Ramos (cell line): ENCODE data around the gene SLC1A7.

Experiments
- in situ Hi-C: fragments of 300-500 bp; cut with MboI; formaldehyde crosslinking; loops from one replicate; pipeline ENCODE4 v1.14.3; 2022; ENCODE audit warnings: low sequenced_read_pairs; ENCODE audit not compliant: unreplicated experiment

SLC1A7 gene

GRCh38 chr1:53121319-53122172 is 20.9 kb downstream of the SLC1A7 start:
- in situ Hi-C loops = no loop called here

GRCh38 chr1:53120659-53121058 is 21.8 kb downstream of the SLC1A7 start:
- in situ Hi-C loops = no loop called here

DNA sequence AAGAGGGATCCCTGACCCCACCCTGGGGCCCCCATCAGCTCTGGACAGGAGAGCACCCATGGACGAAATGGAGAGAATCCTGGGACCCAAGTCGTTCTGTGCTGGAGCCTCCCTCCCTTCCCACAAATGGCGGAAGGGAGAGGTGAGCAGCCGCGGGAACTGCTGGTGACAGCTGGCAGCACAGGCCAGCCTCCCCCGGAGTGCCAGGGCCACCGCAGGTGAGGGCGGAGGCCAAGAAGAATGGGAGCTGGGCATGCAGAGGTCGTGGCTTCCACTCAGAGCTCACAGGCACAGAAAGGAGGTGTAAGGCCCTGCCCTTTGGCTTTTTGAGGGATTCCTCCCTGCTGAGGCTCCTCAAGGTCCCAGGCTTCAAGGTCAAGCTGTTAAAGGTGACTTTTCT is 24.6 kb downstream of the SLC1A7 start:
- in situ Hi-C loops = no loop called here

DNA sequence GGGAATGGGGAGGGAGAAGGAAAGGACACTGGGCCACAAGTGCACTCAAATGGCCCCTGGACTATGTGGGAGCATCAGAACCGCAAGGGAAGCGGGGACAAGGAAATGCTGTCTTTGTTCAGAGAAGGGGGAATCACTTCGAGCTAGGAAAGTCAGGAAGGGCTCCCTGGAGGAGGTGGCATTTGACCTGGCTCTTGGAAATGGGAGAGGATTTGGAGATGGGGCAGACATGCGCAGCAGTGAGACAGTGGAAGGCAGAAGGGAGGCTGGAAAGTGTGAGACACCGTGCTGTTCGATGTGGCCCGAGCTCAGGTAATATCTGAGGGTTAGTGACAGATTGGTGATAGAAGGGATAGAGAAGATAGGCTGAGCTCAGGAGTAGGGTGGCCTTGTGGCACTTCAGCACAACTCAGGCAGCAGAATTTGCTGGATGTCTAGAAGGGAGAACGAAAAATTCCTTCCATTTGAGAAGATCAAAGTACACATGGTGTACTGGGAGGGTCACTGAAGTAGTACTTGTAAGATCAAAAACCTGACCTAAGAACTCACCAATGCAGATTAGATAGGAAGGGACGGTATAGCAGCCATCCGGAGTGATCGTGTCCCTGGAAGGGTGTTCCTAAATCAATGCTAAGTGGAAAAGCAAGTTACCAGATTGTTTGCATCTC is 25.4 kb downstream of the SLC1A7 start:
- in situ Hi-C loops = no loop called here

- in situ Hi-C loops = no loop called here
These were observed 26.1 kb downstream of the SLC1A7 start for GRCh38 chr1:53116307-53116810.

DNA sequence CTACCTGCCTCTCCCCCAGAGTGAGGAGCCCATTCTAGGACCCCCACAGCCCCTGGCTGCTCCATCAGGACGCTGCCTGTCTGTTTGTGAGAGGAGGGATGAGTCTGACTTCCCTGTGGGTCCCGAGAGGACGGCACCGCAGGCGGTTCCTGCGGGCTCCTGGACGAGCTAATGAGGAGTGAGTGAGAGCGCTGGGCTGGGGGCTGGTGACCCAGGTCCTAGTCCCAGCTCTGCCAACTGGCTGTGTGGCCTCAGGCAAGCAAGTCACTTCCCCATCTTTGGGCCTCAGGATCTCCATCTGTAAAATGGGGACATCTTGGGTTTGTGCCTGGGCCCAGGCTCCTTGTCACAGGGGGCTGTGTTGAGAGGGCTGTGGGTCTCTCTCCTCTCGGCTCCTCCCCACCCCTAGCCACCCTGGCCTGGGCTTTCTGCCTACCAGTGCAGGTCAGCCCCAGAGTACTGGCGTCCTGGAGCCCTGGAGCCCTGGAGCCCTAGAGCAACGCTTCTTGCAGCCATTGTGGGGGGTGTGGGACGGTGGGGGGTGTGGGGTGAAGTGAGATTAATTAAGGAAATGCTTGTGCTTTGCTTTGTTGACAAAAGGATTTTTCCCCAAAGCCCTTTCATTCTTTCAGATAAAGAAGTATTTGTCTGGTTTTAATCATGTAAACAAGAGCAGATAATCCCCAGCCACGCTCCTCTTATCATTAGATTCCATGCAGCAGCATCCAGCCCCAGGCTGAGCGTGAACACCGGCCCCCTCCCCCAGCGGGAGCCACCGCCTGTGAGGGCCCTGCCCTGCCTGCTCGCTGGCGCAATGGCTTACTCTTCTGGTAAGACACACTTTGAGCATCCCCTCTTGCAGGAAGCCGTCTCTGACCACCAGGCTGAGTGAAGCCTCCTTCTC is 26.8 kb downstream of the SLC1A7 start:
- in situ Hi-C loops = no loop called here

DNA sequence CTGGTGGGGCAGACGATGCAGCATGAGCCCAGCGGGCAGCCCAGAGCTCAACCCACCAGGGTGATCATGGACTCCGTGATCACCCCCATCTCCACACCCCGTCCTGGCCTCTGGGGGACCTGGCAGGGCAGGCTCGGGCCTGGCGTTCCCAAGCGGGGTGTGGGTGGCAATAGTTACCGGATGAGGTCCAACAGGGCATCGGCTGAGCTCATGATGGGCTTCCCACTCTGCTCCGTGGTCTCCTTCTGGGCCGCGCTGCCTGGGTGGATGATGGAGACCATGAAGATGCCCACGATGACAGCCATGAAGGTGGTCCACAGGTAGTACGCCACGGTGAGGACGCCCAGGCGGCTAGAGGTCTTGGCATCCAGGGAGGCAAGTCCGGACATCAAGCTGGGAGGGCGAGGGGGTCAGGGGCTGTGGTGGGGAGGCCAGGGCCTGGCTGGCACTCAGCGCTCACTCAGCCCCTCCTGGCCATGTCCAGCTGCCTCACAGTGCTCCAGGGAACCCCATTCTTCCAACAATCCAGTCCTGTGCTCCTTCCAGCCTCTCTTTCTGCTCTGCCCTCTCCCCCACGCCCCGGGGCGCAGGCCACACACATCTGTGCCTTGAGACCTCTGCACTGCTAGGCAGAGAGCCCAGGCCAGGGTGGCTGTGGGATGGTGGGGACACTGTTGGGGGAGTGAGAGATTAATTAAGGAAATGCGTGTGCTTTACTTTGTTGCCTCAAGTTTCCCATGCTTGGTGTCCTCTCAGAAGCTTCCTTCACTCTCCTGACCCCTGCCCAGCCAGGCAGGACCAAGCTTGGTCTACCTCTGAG is 27.6 kb downstream of the SLC1A7 start:
- in situ Hi-C loops = no loop called here

DNA sequence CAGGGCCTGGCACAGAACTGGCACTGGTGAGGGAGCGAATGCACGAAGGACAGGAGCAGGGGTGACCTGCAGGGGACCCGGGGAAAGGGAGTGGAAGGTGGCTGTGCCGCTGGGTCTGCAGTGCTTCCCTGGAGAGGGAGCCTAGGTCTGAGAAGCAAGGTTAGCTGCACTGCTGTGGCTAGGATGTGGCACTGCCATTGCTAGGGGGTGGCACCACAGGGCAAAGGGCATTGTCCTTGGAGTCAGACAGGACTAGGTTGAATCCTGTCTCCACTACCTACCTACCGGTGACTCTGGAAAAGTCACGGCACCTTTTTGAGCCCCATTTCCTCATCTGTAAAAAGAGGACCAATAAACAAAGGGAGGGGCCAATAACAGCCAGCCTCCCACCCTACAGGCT is 28.3 kb downstream of the SLC1A7 start:
- in situ Hi-C loops = no loop called here

- in situ Hi-C loops = no loop called here
These were observed 29.6 kb downstream of the SLC1A7 start for GRCh38 chr1:53112861-53113260.

GRCh38 chr1:53112271-53112774 is 30.1 kb downstream of the SLC1A7 start:
- in situ Hi-C loops = no loop called here

DNA sequence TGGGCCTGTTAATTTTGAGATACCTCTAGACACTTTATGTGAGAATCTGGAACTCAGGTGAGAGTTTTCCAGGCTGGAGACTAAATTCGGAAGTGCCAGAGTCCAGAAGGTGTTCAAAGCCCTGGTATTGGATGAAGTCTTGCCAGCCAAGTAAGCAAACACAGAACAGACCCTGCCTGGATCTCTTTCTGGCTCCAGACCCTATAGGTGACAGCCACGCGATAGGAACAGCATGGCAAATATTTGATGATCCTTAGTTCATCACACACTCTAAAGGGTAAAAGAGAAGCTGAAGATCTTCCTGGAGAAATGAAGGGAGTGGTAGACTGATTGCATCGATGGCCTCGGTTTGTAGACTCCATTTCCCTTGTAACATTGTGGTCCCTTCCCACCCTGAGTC is 30.7 kb downstream of the SLC1A7 start:
- in situ Hi-C loops = no loop called here

DNA sequence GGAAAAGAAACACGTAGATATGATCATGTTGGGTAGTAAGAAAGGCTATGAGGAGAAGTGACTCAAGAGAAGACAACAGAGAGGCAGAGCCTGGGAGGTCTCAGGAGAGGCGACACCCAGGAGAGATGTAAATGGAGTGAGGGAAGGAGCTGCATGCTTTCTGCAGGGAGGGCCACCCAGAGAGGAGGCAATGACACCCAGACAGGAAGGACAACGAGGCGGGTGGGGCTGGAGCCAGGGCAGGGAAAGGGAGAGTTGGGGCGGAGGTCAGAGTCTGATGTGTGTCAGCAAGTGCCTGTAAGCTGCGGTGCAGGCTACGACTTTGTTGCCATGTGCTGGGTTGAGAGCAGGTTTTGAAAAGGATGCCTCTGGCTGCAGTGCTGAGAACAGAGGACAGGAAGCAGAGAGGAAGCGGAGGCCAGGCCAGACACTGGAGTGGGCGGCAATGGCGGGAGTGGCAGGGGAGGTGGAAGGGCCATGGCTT is 31.3 kb downstream of the SLC1A7 start:
- in situ Hi-C loops = no loop called here

DNA sequence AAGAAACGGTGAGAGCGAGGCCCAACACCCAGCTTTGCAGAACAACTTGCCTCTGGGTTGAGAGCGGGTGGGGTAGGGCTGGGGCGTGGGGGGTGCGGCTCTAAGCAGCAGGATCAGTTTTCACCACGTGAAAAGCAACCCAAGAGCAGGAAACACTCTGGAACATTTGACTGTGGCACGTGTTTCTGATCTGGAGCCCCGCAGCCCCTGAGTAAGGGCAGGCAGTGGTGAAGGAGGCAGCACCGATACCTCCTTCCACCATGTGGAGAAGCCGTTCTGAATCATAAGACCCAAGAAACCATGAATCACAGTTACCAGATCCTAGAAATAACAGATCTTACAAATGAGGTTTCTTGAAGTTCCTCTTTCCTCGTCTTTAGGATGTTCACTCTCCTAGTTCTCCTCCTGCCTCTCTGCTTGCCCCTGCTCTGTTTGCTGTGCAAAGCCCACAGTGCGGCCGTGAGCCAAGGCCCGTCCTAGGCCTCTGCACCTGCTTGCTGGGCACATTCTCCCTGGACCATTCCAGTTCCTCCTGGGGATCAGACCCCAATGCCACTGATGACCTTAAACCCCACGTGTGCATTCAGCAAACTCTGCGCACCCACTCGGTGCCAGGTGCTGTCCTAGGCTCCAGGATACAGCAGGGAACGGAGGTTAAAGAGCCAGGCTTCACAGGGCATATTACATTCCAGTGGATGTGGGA is 31.9 kb downstream of the SLC1A7 start:
- in situ Hi-C loops = no loop called here

GRCh38 chr1:53108646-53109580 is 33.5 kb downstream of the SLC1A7 start:
- in situ Hi-C loops = no loop called here

GRCh38 chr1:53107570-53108322 is 34.7 kb downstream of the SLC1A7 start:
- in situ Hi-C loops = no loop called here

GRCh38 chr1:53107090-53107489 is 35.3 kb downstream of the SLC1A7 start:
- in situ Hi-C loops = no loop called here

- in situ Hi-C loops = no loop called here
These were observed 38.0 kb downstream of the SLC1A7 start for GRCh38 chr1:53104289-53104913.
